Effector memory CD4-positive, alpha-beta T cell (primary cell): ENCODE data around the gene C22orf15.

ENCODE experiments used
- DNase-seq, 3 donors: peaks; one replicate each; pipeline ENCODE4 v3.0.0-alpha.2; 2020
- H3K27ac ChIP-seq: 2 replicates; pipeline ENCODE4 v1.7.0; 2013; ENCODE audit warnings: mild to moderate bottlenecking, low read length, moderate library complexity; ENCODE audit not compliant: insufficient read depth, poor library complexity, severe bottlenecking
- H3K27me3 ChIP-seq: replicated peaks from 2 replicates; pipeline ENCODE4 v1.7.0; 2013; ENCODE audit warnings: mild to moderate bottlenecking, low read length; ENCODE audit not compliant: insufficient read depth, control insufficient read depth, poor library complexity, severe bottlenecking
- H3K36me3 ChIP-seq: 2 replicates; pipeline ENCODE4 v1.7.0; 2013; ENCODE audit warnings: mild to moderate bottlenecking, low read length, moderate library complexity; ENCODE audit not compliant: control insufficient read depth, insufficient read depth
- H3K4me1 ChIP-seq: 2 replicates; pipeline ENCODE4 v1.7.0; 2013; ENCODE audit warnings: low read length, mild to moderate bottlenecking; ENCODE audit not compliant: control insufficient read depth, insufficient read depth, poor library complexity, severe bottlenecking
- H3K4me3 ChIP-seq: 2 replicates; pipeline ENCODE4 v1.7.0; 2013; ENCODE audit warnings: low read length, low read depth, mild to moderate bottlenecking; ENCODE audit not compliant: insufficient read depth, poor library complexity, severe bottlenecking
- H3K9me3 ChIP-seq: 2 replicates; pipeline ENCODE4 v1.7.0; 2013; ENCODE audit warnings: mild to moderate bottlenecking, low read length, moderate library complexity; ENCODE audit not compliant: control insufficient read depth

Gene C22orf15

GRCh38 chr22:23780146-23780748 lies 17.5 kb downstream of the C22orf15 start:
- no peaks in the 10 kb centered on the region for H3K36me3 ChIP-seq
- H3K4me1 ChIP-seq = no peaks in the 10 kb centered on the region
- H3K27ac ChIP-seq = no peak overlapping the region
- DNase-seq = no peak
- no peak overlapping the region for H3K4me3 ChIP-seq
- H3K9me3 ChIP-seq = no peaks in the 10 kb centered on the region
- H3K27me3 ChIP-seq = no peaks in the 10 kb centered on the region

- Histone ChIP-seq H3K27me3 (no peaks in the 10 kb centered on the region), H3K4me3 (no peak overlapping the region), H3K27ac (no peak overlapping the region), H3K4me1 (no peaks in the 10 kb centered on the region), H3K36me3 (no peaks in the 10 kb centered on the region), H3K9me3 (no peaks in the 10 kb centered on the region)
- DNase-seq = no peak
Observed at GRCh38 chr22:23781065-23781464, 18.3 kb downstream of the C22orf15 start.

- Histone ChIP-seq H3K27ac (no peak overlapping the region), H3K4me1 (peaks cover 4% of the 10 kb centered on the region), H3K27me3 (no peaks in the 10 kb centered on the region), H3K36me3 (no peaks in the 10 kb centered on the region), H3K4me3 (no peak overlapping the region), H3K9me3 (no peaks in the 10 kb centered on the region)
- no peak for DNase-seq
Observed at GRCh38 chr22:23781511-23782183, 18.9 kb downstream of the C22orf15 start.

GRCh38 chr22:23782252-23782651 lies 19.5 kb downstream of the C22orf15 start:
- no peak for DNase-seq
- peaks cover 4% of the 10 kb centered on the region for H3K4me1 ChIP-seq

GRCh38 chr22:23782703-23783102 lies 19.9 kb downstream of the C22orf15 start:
- H3K27me3 ChIP-seq = no peaks in the 10 kb centered on the region
- H3K4me1 ChIP-seq = peaks cover 6% of the 10 kb centered on the region
- H3K4me3 ChIP-seq = no peak overlapping the region
- no peak for DNase-seq
- H3K36me3 ChIP-seq = no peaks in the 10 kb centered on the region
- H3K27ac ChIP-seq = no peak overlapping the region
- H3K9me3 ChIP-seq = no peaks in the 10 kb centered on the region

More at GRCh38 chr22:23782252-23782651, 19.5 kb downstream of the C22orf15 start:
- H3K36me3 ChIP-seq = no peaks in the 10 kb centered on the region
- no peak overlapping the region for H3K27ac ChIP-seq
- H3K9me3 ChIP-seq = no peaks in the 10 kb centered on the region
- no peak overlapping the region for H3K4me3 ChIP-seq
- no peaks in the 10 kb centered on the region for H3K27me3 ChIP-seq

- peaks cover 10% of the 10 kb centered on the region for H3K4me1 ChIP-seq
- no peak overlapping the region for H3K4me3 ChIP-seq
- H3K27ac ChIP-seq = no peak overlapping the region
Observed at GRCh38 chr22:23783265-23784150, 20.7 kb downstream of the C22orf15 start.

GRCh38 chr22:23784215-23784732 lies 21.5 kb downstream of the C22orf15 start:
- no peak for DNase-seq
- Histone ChIP-seq H3K4me3 (no peak overlapping the region), H3K9me3 (no peaks in the 10 kb centered on the region), H3K4me1 (peaks cover 10% of the 10 kb centered on the region), H3K27ac (no peak overlapping the region), H3K36me3 (no peaks in the 10 kb centered on the region), H3K27me3 (no peaks in the 10 kb centered on the region)

More at GRCh38 chr22:23783265-23784150, 20.7 kb downstream of the C22orf15 start:
- Histone ChIP-seq H3K36me3 (no peaks in the 10 kb centered on the region), H3K27me3 (no peaks in the 10 kb centered on the region), H3K9me3 (no peaks in the 10 kb centered on the region)
- DNase-seq = no peak

GRCh38 chr22:23786261-23786710 lies 23.5 kb downstream of the C22orf15 start:
- Histone ChIP-seq H3K4me1 (peaks cover 10% of the 10 kb centered on the region), H3K27me3 (no peaks in the 10 kb centered on the region), H3K9me3 (no peaks in the 10 kb centered on the region), H3K27ac (peak overlapping the region; percentile 99), H3K4me3 (peak overlapping the region; percentile 93), H3K36me3 (no peaks in the 10 kb centered on the region)
- DNase-seq = no peak

GRCh38 chr22:23786752-23787599 lies 24.2 kb downstream of the C22orf15 start, which contains the start of gene SMARCB1:
Gene SMARCB1 (plus strand): TSS chr22:23786966. CDS start chr22:23787170, 204 bp downstream.
- no peaks in the 10 kb centered on the region for H3K27me3 ChIP-seq
- H3K4me1 ChIP-seq = peaks cover 10% of the 10 kb centered on the region
- DNase-seq = peak; percentile 80 to 86 (median 85)
- no peaks in the 10 kb centered on the region for H3K9me3 ChIP-seq
- H3K27ac ChIP-seq = peak within 1 kb of the TSS; percentile 99
- peaks cover 3% of the 10 kb centered on the region for H3K36me3 ChIP-seq
- H3K4me3 ChIP-seq = peak within 1 kb of the TSS; percentile 93
